Stimulated activated CD4-positive, alpha-beta T cell treated with anti-CD3 and anti-CD28 coated beads, TNF-alpha, amount 100 ng/mL, for 4 hours (primary cell): ENCODE measurements around the gene DEPDC7.
A peak's percentile ranks its signal among the peaks of the same experiment; 100 is the strongest.

Source experiments
- DNase-seq, 3 experiments: peaks; one replicate each; pipeline ENCODE4 v3.0.0-alpha.2; 2020; ENCODE audit warnings: low read depth in 3 of 3

The DEPDC7 gene

GRCh38 chr11:33060271-33060670 lies 44.6 kb downstream of the DEPDC7 start:
- DNase-seq = no peak

GRCh38 chr11:33062137-33062536 lies 46.5 kb downstream of the DEPDC7 start:
- DNase-seq = no peak

GRCh38 chr11:33063326-33063881 lies 47.7 kb downstream of the DEPDC7 start:
- DNase-seq = no peak

GRCh38 chr11:33064033-33064825 lies 48.6 kb downstream of the DEPDC7 start:
- no peak for DNase-seq

GRCh38 chr11:33064866-33065265 lies 49.2 kb downstream of the DEPDC7 start:
- no peak for DNase-seq

GRCh38 chr11:33065445-33066178 lies 49.9 kb downstream of the DEPDC7 start:
- peak; percentile 47 to 51 (median 47) for DNase-seq

- DNase-seq = no peak
These were observed 51.6 kb downstream of the DEPDC7 start for GRCh38 chr11:33067294-33067693.

GRCh38 chr11:33068611-33069340 lies 53.1 kb downstream of the DEPDC7 start:
- no peak for DNase-seq

GRCh38 chr11:33072465-33072864 lies 56.8 kb downstream of the DEPDC7 start:
- DNase-seq = no peak
